PC-3 (cell line): ENCODE results near the gene PPP1R3E. TPM values are rescaled to one million over a fixed set of nuclear protein-coding genes. Genes with fewer than 3 reads are reported as not detected.

Experiments
- ATAC-seq: fragments of 200-7000 bp; cut with Tn5 transposase; 2 replicates; pipeline ENCODE4 v1.9.1; 2020; ENCODE audit warnings: mild to moderate bottlenecking, moderate library complexity
- BruUV-seq: library from RNA; stranded (reverse); fragments of 400-500 nt; replicated peaks from 2 replicates; lab custom pipeline; 2021; lab: Mats Ljungman, UMichigan
- CTCF ChIA-PET: fragments of 300-600 bp; sonication (Branson Sonifier 250); formaldehyde crosslinking; loops from one replicate; lab custom pipeline; 2022; ENCODE audit warnings: antibody characterized with exemption; lab: Charles Lee
- POLR2A ChIA-PET: fragments of 300-600 bp; sonication (Branson Sonifier 250); formaldehyde crosslinking; loops from one replicate; lab custom pipeline; 2022; ENCODE audit warnings: antibody characterized with exemption; ENCODE audit not compliant: unreplicated experiment; lab: Charles Lee
- DNase-seq: peaks from one replicate; pipeline ENCODE4 v3.0.0-alpha.2; 2015
- H2AFZ ChIP-seq: fragments of 300-600 bp; sonication (generic); 2 replicates; pipeline ENCODE4 v1.6.0; 2016; ENCODE audit warnings: antibody characterized with exemption, low read length
- H3F3A ChIP-seq: fragments of 300-600 bp; sonication (generic); one replicate; pipeline ENCODE4 v1.6.0; 2017; ENCODE audit warnings: antibody characterized with exemption, low read length, control low read depth, mild to moderate bottlenecking; ENCODE audit not compliant: unreplicated experiment
- H3K27ac ChIP-seq: fragments of 300-600 bp; sonication (generic); 2 replicates; pipeline ENCODE4 v1.5.1; 2016; ENCODE audit warnings: mild to moderate bottlenecking, low read length
- H3K27me3 ChIP-seq: fragments of 300-600 bp; sonication (generic); 2 replicates; pipeline ENCODE4 v1.6.1; 2016; ENCODE audit warnings: low read length, mixed read lengths
- H3K36me3 ChIP-seq: fragments of 300-600 bp; sonication (generic); 2 replicates; pipeline ENCODE4 v1.6.1; 2016; ENCODE audit warnings: low read depth, mixed run types, low read length, mixed read lengths
- H3K4me1 ChIP-seq: fragments of 300-600 bp; sonication (generic); 2 replicates; pipeline ENCODE4 v1.5.1; 2016; ENCODE audit warnings: low read length; ENCODE audit not compliant: insufficient read depth
- H3K4me2 ChIP-seq: fragments of 300-600 bp; sonication (generic); 2 replicates; pipeline ENCODE4 v1.6.0; 2016; ENCODE audit warnings: low read length
- H3K4me3 ChIP-seq: fragments of 300-600 bp; sonication (generic); 2 replicates; pipeline ENCODE4 v1.5.1; 2016; ENCODE audit warnings: mild to moderate bottlenecking, low read length, mixed read lengths
- H3K79me2 ChIP-seq: fragments of 300-600 bp; sonication (generic); 2 replicates; pipeline ENCODE4 v1.6.1; 2017; ENCODE audit warnings: low read length, mixed read lengths
- H3K9ac ChIP-seq: fragments of 300-600 bp; sonication (generic); 2 replicates; pipeline ENCODE4 v1.6.0; 2016; ENCODE audit warnings: mild to moderate bottlenecking, low read length
- H3K9me2 ChIP-seq: fragments of 300-600 bp; sonication (generic); replicated peaks from 2 replicates; pipeline ENCODE4 v1.6.1; 2016; ENCODE audit warnings: mixed run types, low read length, mixed read lengths
- H3K9me3 ChIP-seq: fragments of 300-600 bp; sonication (generic); 2 replicates; pipeline ENCODE4 v1.6.1; 2016; ENCODE audit warnings: low read length, mixed read lengths
- H4K20me1 ChIP-seq: fragments of 300-600 bp; sonication (generic); 2 replicates; pipeline ENCODE4 v1.6.1; 2016; ENCODE audit warnings: low read length, mixed read lengths
- CTCF ChIP-seq: fragments of 300-600 bp; sonication (generic); conservative IDR thresholded peaks from 2 replicates; pipeline ENCODE4 v1.5.1; 2017; ENCODE audit warnings: antibody characterized with exemption, low read depth, mild to moderate bottlenecking, low read length
- EZH2 ChIP-seq: fragments of 300-600 bp; sonication (generic); IDR thresholded peaks from one replicate; pipeline ENCODE4 v1.6.1; 2017; ENCODE audit warnings: antibody characterized with exemption, mild to moderate bottlenecking, low read length; ENCODE audit not compliant: unreplicated experiment
- EZH2phosphoT487 ChIP-seq: fragments of 300-600 bp; sonication (generic); IDR thresholded peaks from 2 replicates; pipeline ENCODE4 v1.6.1; 2018; ENCODE audit warnings: mild to moderate bottlenecking, antibody characterized with exemption, low read length, borderline replicate concordance
- intact Hi-C: fragments of 100-400 bp; cut with micrococcal nuclease; formaldehyde crosslinking; loops from 2 replicates; pipeline ENCODE4 v1.9.0; 2023
- total RNA-seq: library from RNA; depleted of rRNA; stranded (reverse); fragments of >200 nt; gene quantifications from 2 replicates; pipeline ENCODE4 v1.2.3, GENCODE V29; 2014

The PPP1R3E gene
- total RNA-seq, 1 experiment from 2014 or later, result 3.2 TPM

GRCh38 chr14:23296012-23296777, 6.5 kb downstream of the PPP1R3E start:
- ChIA-PET POLR2A (interaction anchor here (0.7 kb wide), 1 partner anchor 19 kb away, joined by 5 read pairs; no protein-coding TSS in a partner anchor), CTCF (interaction anchor here (0.7 kb wide), 1 partner anchor 24 kb away, joined by 4 read pairs; no protein-coding TSS in a partner anchor)
- TF ChIP-seq CTCF, result no peak
- Histone ChIP-seq H3F3A (peaks cover 4% of the 10 kb centered on the region), H3K4me1 (peaks cover 12% of the 10 kb centered on the region), H3K9ac (no peak overlapping the region), H3K9me3 (no peaks in the 10 kb centered on the region), H3K4me3 (no peak overlapping the region), H4K20me1 (no peaks in the 10 kb centered on the region), H3K4me2 (no peak overlapping the region), H3K27ac (no peak overlapping the region), H3K79me2 (peaks cover 12% of the 10 kb centered on the region), H3K9me2 (no peaks in the 10 kb centered on the region), H3K27me3 (no peaks in the 10 kb centered on the region), H2AFZ (no peak overlapping the region), H3K36me3 (no peaks in the 10 kb centered on the region)
- ATAC-seq, result no peak
- DNase-seq, result no peak
- BruUV-seq, result no TSS peak
- intact Hi-C loops, result no loop called here

- ATAC-seq, result peak; percentile 70
- no peak for TF ChIP-seq EZH2phosphoT487
- TF ChIP-seq CTCF, result peak; percentile 89
- TF ChIP-seq EZH2, result no peak
- no peaks in the 10 kb centered on the region for H3K27me3 ChIP-seq
- CTCF ChIA-PET, result no interaction called here
- no peak overlapping the region for H3K27ac ChIP-seq
- 0 out of 2 replicates have a peak overlapping the region, but pooled peaks have one; percentile 29 for H3K4me2 ChIP-seq
- H3K4me3 ChIP-seq, result no peak overlapping the region
- peak overlapping the region; percentile 29 for H2AFZ ChIP-seq
- peak; percentile 66 for DNase-seq
- POLR2A ChIA-PET, result no interaction called here
- BruUV-seq, result no TSS peak
- intact Hi-C loops, result loop anchor here (2.0 kb wide), 1 partner anchor 30 kb away; no protein-coding TSS in a partner anchor
- no peaks in the 10 kb centered on the region for H3K36me3 ChIP-seq
- H3F3A ChIP-seq, result no peaks in the 10 kb centered on the region
- H3K79me2 ChIP-seq, result peaks cover 2% of the 10 kb centered on the region
- no peaks in the 10 kb centered on the region for H4K20me1 ChIP-seq
- H3K9me2 ChIP-seq, result no peaks in the 10 kb centered on the region
- no peaks in the 10 kb centered on the region for H3K9me3 ChIP-seq
- H3K4me1 ChIP-seq, result peaks cover 3% of the 10 kb centered on the region
- no peak overlapping the region for H3K9ac ChIP-seq
Measured at GRCh38 chr14:23294734-23295561, 7.7 kb downstream of the PPP1R3E start.
